GM18526 (cell line): Measurements from ENCODE around the gene SPOCK2.

Experiments used
- POLR2A ChIP-seq: IDR thresholded peaks from 3 replicates; pipeline ENCODE4 v1.6.1; 2011; ENCODE audit not compliant: insufficient read length; ENCODE audit errors: extremely low read depth

The SPOCK2 gene

GRCh38 chr10:72083790-72084459, 4.4 kb downstream of the SPOCK2 start:
- TF ChIP-seq POLR2A = no peak

GRCh38 chr10:72082856-72083789, 5.2 kb downstream of the SPOCK2 start:
- no peak for TF ChIP-seq POLR2A

GRCh38 chr10:72081772-72082590, 6.4 kb downstream of the SPOCK2 start:
- no peak for TF ChIP-seq POLR2A

GRCh38 chr10:72081210-72081609, 7.1 kb downstream of the SPOCK2 start:
- no peak for TF ChIP-seq POLR2A

DNA sequence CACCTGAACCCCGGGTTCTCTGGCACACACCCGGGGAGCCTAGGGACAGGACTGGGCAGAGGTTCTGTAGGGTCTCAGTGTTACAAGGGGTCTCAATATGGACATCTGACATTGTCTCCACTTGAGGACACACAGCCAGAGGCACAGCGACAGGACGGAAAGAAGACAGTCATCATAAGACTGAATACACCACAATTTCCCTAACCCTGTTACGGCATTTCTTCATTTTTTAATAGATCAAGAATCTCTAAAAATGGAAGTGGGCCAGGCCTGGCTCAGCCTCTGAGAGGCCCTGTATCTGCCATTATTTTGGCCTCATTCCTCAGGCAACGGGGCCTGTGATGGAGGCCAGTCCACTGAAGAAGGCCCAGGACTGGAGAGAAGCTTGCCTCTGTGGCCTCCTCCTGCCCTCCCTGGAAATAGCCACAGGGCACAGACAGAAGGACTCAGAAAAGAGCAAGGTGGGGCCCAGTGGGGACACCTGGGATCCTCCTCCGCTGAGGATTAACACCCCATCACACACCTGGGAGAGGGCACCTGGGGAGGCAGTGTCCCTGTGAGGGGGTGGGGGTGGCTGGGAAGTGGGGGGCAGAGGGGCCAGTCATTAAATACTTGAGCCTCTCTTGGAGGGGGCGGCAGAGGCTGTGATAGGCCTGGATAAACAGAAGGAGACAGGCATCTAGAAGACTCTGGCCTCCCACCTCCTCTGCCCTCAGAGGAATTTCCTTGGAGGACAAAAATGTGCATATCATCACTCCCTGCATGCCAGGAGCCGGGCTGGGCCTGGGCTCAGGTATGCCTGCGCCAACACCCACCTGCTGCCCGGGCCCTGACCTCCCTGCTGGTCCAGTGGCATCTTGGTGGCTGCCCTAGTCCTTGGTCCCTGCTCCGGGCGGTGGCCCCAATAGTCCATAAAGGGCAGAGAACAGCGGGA, 8.0 kb downstream of the SPOCK2 start:
- TF ChIP-seq POLR2A = no peak

GRCh38 chr10:72079356-72079755, 9.0 kb downstream of the SPOCK2 start:
- no peak for TF ChIP-seq POLR2A

DNA sequence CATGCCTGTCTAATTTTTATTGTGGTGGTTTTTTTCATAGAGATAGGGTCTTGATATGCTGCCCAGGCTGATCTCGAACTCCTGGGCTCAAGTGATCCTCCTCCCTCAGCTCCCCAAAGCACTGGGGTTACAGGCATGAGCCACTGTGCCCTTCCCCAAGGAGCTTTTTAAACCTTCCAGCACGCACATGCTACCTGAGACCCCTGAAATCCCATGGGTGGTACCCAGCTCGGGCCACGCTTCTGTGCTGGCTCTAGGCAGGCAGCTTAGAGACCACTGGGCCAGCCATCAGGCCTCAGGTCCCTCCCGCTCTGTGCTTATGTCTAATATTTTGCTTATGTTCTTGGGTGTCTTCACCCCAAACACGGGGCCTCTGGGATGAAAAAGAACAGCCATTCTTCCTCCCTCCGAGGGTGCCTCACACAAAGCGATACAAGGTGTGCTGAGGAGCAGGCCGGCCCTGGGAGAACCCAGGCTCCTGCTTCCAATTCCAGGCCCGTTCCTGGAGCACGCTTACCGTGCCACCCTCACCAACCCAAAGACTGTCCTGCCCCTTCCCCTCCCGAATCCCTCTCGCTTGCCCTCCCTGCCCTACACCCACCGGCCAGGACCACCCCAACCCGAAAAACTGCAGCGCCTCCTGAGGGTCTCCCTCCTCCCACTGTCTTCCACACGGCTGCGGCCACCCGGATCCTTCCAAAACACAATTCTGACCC, 10.9 kb downstream of the SPOCK2 start:
- TF ChIP-seq POLR2A = no peak

DNA sequence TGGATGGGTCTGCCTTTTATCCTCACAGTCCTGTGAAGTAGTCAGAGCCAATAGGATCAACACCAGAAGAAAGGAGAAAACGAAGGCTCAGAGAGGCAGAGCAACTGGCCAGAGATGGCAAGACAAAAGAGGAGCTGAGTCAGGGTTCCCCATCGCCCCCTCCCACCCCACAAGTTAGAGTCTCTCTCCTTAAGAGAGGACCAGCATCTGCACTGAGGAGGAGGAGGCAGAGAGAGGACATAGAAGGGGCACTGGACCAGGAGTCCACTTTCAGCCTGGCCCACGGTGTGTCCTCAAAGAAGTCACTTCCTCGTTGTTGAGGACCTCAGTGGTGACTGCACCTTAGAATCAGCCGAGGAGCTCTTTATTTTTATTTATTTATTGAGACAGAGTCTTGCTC, 11.6 kb downstream of the SPOCK2 start:
- TF ChIP-seq POLR2A = no peak

GRCh38 chr10:72075376-72076115, 12.8 kb downstream of the SPOCK2 start:
- no peak for TF ChIP-seq POLR2A

- no peak for TF ChIP-seq POLR2A
Measured at GRCh38 chr10:72074574-72075375, 13.6 kb downstream of the SPOCK2 start.

DNA sequence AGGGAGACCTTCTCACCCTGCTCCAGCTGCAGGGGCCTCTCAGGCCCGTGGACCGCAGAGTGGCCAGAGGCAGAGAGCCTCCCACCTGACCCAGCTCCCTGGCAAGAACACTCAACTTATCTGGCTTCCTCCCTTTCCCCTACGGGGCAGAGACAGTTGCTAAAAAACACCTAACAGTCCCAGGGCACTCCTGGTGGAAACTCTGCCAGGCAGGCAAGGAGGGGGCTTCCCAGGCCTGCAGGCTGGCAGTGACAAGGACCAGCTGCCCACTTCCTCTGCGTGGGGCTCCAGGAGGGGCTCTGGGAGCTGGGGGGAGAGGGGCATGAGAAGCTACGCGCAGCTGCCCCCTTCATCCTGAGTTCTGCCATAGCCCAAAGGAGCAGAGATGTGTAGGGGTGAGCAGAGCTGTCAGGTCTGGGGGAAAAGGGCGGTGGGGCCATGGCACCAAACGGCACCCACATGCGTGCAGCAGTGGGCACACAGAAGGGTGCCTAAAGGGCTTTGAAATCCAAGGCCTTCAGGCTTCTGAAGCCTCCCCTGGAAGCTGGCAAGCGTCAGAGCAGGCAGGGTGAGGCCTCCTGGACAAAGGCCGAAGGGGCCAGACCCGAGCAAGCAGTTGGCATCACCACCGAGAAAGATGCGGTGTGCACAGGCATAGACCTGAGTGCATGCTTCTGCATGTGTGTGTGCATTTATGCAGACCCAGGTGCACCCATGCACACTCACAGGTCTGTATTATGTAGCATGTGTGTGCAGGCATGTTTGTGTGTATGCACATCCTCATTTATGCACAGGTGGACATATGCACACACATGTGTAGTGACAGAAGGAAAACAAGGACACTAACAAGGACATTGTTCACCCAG, 14.4 kb downstream of the SPOCK2 start:
- TF ChIP-seq POLR2A = no peak

GRCh38 chr10:72072639-72073038, 15.7 kb downstream of the SPOCK2 start:
- TF ChIP-seq POLR2A = no peak

DNA sequence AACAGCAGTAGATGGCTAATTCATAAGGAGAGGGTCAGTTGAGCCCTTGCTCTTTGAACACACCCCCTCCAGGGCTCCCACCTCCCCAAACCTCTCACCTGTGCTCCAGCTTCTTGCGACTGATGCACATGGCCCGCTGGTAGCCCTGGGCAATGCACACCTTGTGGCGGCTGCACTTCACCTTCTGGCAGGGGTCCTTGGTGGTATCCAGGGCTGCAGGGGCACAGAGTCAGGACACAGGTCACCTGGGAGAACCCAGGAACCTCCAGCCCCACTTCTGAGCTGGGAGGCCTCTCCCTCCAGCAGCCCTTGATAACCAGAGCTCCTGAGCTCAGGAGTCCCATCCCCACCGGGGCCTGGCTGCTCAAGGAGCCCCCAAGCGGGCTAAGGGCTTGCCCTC, 16.3 kb downstream of the SPOCK2 start:
- no peak for TF ChIP-seq POLR2A
